ENCODE data around the gene C1orf35. TPM values are rescaled to one million over a fixed set of nuclear protein-coding genes. Genes with fewer than 3 reads are reported as not detected.

The C1orf35 gene
- total RNA-seq, 1 donor from 2014 or later = 11.8 TPM

DNA sequence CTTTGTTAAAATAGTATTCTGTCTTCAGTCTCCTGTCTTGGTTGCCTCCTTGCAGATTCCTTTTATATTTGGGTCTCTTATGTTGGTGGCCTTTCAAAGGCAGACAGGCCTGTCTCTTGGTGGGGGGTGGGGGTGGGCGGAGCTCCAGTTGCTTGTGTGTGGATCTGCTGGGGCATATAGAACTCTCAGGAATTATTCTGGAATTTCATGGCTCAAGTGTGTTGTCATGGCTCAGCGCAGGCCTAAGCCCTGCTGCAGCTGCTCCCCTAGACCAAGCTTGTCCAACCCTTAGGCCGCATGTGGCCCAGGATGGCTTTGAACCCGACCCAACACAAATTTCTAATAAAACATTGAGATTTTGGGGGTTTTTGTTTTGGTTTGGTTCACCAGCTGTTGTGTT, 8.0 kb downstream of the C1orf35 start:
- H3K4me1 ChIP-seq = no peaks in the 10 kb centered on the region
- no peak overlapping the region for H3K4me2 ChIP-seq
- TF ChIP-seq, protein P1, sequence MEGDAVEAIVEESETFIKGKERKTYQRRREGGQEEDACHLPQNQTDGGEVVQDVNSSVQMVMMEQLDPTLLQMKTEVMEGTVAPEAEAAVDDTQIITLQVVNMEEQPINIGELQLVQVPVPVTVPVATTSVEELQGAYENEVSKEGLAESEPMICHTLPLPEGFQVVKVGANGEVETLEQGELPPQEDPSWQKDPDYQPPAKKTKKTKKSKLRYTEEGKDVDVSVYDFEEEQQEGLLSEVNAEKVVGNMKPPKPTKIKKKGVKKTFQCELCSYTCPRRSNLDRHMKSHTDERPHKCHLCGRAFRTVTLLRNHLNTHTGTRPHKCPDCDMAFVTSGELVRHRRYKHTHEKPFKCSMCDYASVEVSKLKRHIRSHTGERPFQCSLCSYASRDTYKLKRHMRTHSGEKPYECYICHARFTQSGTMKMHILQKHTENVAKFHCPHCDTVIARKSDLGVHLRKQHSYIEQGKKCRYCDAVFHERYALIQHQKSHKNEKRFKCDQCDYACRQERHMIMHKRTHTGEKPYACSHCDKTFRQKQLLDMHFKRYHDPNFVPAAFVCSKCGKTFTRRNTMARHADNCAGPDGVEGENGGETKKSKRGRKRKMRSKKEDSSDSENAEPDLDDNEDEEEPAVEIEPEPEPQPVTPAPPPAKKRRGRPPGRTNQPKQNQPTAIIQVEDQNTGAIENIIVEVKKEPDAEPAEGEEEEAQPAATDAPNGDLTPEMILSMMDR (IDR thresholded peaks at IDR 0.05) = no peak
- no peak overlapping the region for H2AFZ ChIP-seq (replicated peaks)
- H3F3A ChIP-seq (ENCODE audit: low read depth) = peaks cover 4% of the 10 kb centered on the region
- peaks cover 41% of the 10 kb centered on the region for H3K9me3 Mint-ChIP-seq
- H4K20me1 ChIP-seq (ENCODE audit: low read depth) = peaks cover 62% of the 10 kb centered on the region
- H3K79me2 ChIP-seq (ENCODE audit: low read depth) = peaks cover 72% of the 10 kb centered on the region
- DNase-seq (ENCODE audit: low spot score) = no peak
- H3K9me3 ChIP-seq (ENCODE audit: low read depth) = no peaks in the 10 kb centered on the region
- H3K36me3 ChIP-seq = no peaks in the 10 kb centered on the region
- no peak overlapping the region for H3K4me3 Mint-ChIP-seq
- H3K9ac ChIP-seq = no peak overlapping the region
- H3K4me1 Mint-ChIP-seq = peaks cover 10% of the 10 kb centered on the region
- no peak overlapping the region for H3K4me3 ChIP-seq
- H3K27ac ChIP-seq = no peak overlapping the region
- peaks cover 65% of the 10 kb centered on the region for H3K36me3 Mint-ChIP-seq
- H3K27me3 Mint-ChIP-seq (ENCODE audit: insufficient read depth, low read depth) = peaks cover 8% of the 10 kb centered on the region
- no peaks in the 10 kb centered on the region for H3K27me3 ChIP-seq
- no peak overlapping the region for H3K27ac Mint-ChIP-seq

DNA sequence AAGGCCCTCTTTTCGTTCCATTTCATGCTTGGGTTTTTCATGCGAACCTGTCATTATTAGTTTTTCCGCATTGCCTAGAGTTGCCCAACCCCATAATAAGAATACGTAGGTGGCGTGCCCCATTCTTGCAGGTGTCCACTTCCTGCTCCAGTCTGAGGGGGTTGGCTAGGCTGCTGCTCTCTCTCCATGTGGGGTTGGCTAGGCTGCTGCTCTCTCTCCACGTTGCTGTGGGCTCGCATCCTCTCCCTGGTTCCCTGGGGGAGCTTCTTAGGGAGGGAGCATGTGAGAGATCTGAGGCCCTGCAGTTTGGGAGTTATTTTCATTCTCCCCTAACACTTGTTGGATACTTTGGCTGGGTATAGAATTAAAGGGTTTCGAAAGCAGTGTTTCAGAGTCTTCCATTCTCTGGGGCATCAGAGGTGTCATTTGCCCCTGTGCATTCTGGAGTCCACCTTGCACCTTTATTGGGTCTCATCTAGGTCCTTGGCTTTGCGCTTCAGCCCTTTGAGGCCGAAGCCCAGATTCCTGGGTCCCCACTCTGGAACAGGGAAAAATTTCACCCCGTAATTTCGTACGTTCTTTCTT, 8.6 kb downstream of the C1orf35 start:
- peaks cover 4% of the 10 kb centered on the region for H3F3A ChIP-seq (ENCODE audit: low read depth)
- H3K79me2 ChIP-seq (ENCODE audit: low read depth) = peaks cover 78% of the 10 kb centered on the region
- peaks cover 13% of the 10 kb centered on the region for H3K4me1 Mint-ChIP-seq
- no peak overlapping the region for H3K4me2 ChIP-seq
- peaks cover 68% of the 10 kb centered on the region for H4K20me1 ChIP-seq (ENCODE audit: low read depth)
- no peaks in the 10 kb centered on the region for H3K4me1 ChIP-seq
- no peaks in the 10 kb centered on the region for H3K36me3 ChIP-seq
- peaks cover 8% of the 10 kb centered on the region for H3K27me3 Mint-ChIP-seq (ENCODE audit: insufficient read depth, low read depth)
- no peak overlapping the region for H3K27ac Mint-ChIP-seq
- H3K9ac ChIP-seq = no peak overlapping the region
- H2AFZ ChIP-seq (replicated peaks) = no peak overlapping the region
- no peak overlapping the region for H3K27ac ChIP-seq
- no peaks in the 10 kb centered on the region for H3K27me3 ChIP-seq
- no peak for DNase-seq (ENCODE audit: low spot score)
- no peaks in the 10 kb centered on the region for H3K9me3 ChIP-seq (ENCODE audit: low read depth)
- H3K36me3 Mint-ChIP-seq = peaks cover 68% of the 10 kb centered on the region
- no peak overlapping the region for H3K4me3 ChIP-seq
- no peak overlapping the region for H3K4me3 Mint-ChIP-seq
- peaks cover 41% of the 10 kb centered on the region for H3K9me3 Mint-ChIP-seq
- TF ChIP-seq EZH2 (IDR thresholded peaks at IDR 0.05) (no peak), EZH2phosphoT487 (IDR thresholded peaks at IDR 0.05) (no peak)
- TF ChIP-seq, protein P1 (IDR thresholded peaks at IDR 0.05) = no peak

DNA sequence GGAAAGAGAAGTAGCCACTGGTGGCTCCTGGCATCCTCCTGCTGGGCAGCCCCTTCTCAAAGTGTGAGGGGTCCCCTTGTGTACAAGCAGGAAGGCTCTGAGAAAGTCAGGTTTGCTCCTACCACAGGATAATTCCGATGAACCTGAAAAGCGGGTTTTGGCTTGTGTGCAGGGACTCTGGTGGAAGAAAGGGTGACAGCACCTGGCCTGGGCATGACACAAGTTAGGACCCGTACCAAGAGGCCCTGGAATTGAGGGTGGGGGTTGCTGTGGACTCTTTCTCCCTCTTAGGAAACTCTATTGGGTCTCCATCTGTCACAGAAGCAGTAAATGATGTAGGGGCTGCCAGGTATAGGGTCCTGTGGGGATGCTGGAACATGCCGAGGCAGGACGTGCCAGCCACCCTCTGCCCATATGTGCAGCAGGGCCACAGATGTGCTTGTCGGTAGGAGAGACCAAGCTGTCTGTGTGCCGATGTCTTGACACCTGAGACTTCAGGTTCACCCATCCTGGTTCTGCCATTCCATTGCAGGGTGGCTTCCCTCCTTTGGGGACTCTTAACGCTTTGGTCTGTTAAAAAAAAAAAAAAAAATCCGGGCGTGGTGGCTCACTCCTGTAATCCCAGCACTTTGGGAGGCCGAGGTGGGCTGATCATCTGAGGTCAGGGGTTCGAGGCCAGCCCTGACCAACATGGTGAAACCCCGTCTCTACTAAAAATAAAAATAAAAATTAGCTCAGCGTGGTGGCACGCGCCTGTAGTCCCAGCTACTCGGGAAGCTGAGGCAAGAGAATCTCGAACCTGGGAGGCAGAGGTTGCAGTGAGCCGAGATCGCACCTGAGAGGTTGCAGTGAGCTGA, 9.8 kb downstream of the C1orf35 start:
- Histone ChIP-seq H3K27me3 (no peaks in the 10 kb centered on the region), H3K4me1 (no peaks in the 10 kb centered on the region), H3K79me2 (ENCODE audit: low read depth) (peaks cover 91% of the 10 kb centered on the region), H2AFZ (replicated peaks) (no peak overlapping the region), H3F3A (ENCODE audit: low read depth) (no peaks in the 10 kb centered on the region), H3K36me3 (no peaks in the 10 kb centered on the region), H3K9ac (no peak overlapping the region), H3K9me3 (ENCODE audit: low read depth) (no peaks in the 10 kb centered on the region), H3K4me3 (no peak overlapping the region), H3K27ac (no peak overlapping the region), H4K20me1 (ENCODE audit: low read depth) (peaks cover 68% of the 10 kb centered on the region), H3K4me2 (no peak overlapping the region)
- TF ChIP-seq EZH2phosphoT487 (IDR thresholded peaks at IDR 0.05) (no peak), EZH2 (IDR thresholded peaks at IDR 0.05) (no peak)
- TF ChIP-seq, protein P1 (IDR thresholded peaks at IDR 0.05) = no peak
- Mint-ChIP-seq H3K4me1 (peaks cover 18% of the 10 kb centered on the region), H3K36me3 (peaks cover 68% of the 10 kb centered on the region), H3K4me3 (no peak overlapping the region), H3K27me3 (ENCODE audit: insufficient read depth, low read depth) (peaks cover 8% of the 10 kb centered on the region), H3K9me3 (peaks cover 41% of the 10 kb centered on the region), H3K27ac (no peak overlapping the region)
- DNase-seq (ENCODE audit: low spot score) = no peak

Measured in neural progenitor cell (in vitro differentiated cells).